GM23248 (cell line): ENCODE data around the gene DARS1.

ENCODE experiments used
- EZH2 ChIP-seq: fragments of 200-600 bp; sonication (generic); IDR thresholded peaks from 2 replicates; pipeline ENCODE4 v1.6.1; 2018; ENCODE audit warnings: antibody characterized with exemption, mild to moderate bottlenecking; ENCODE audit not compliant: insufficient read depth, poor library complexity, severe bottlenecking
- EZH2phosphoT487 ChIP-seq: fragments of 200-600 bp; sonication (generic); IDR thresholded peaks from 2 replicates; pipeline ENCODE4 v1.6.1; 2018; ENCODE audit warnings: antibody characterized with exemption, moderate library complexity, mild to moderate bottlenecking, low read depth; ENCODE audit not compliant: insufficient read depth

GRCh38 chr2:135965756-135966155 lies 19.7 kb downstream of the DARS1 start:
- TF ChIP-seq EZH2 (no peak), EZH2phosphoT487 (no peak)
